HepG2 (cell line): ENCODE measurements around the gene RBBP8NL. TPM values are rescaled to one million over a fixed set of nuclear protein-coding genes. Genes with fewer than 3 reads are reported as not detected.

Source experiments
- ARNTL ChIP-seq: sonication (generic); formaldehyde crosslinking; IDR thresholded peaks from 2 replicates; pipeline ENCODE4 v1.4.0; 2020; ENCODE audit warnings: mild to moderate bottlenecking, missing genetic modification reagents
- CBFB ChIP-seq: sonication (generic); formaldehyde crosslinking; IDR thresholded peaks from 2 replicates; pipeline ENCODE4 v1.4.0; 2020; ENCODE audit warnings: missing genetic modification reagents
- CENPT ChIP-seq: sonication (generic); formaldehyde crosslinking; IDR thresholded peaks from 2 replicates; pipeline ENCODE4 v1.8.0; 2022; ENCODE audit warnings: low read depth, mild to moderate bottlenecking, moderate library complexity, missing genetic modification reagents
- CREM ChIP-seq, 2 experiments: sonication (generic) in 1 of 2; formaldehyde crosslinking in 1 of 2; IDR thresholded peaks; 2 replicates each; pipeline versions ENCODE4 v1.4.0 to v1.6.1; 2016 to 2020; ENCODE audit warnings: antibody characterized with exemption in 1 of 2, mild to moderate bottlenecking in 1 of 2, missing genetic modification reagents in 1 of 2
- ETV6 ChIP-seq: sonication (generic); formaldehyde crosslinking; conservative IDR thresholded peaks from 2 replicates; pipeline ENCODE4 v1.4.0; 2020; ENCODE audit warnings: missing genetic modification reagents
- FLYWCH1 ChIP-seq: sonication (generic); formaldehyde crosslinking; IDR thresholded peaks from 2 replicates; pipeline ENCODE4 v1.8.1; 2023; ENCODE audit warnings: mild to moderate bottlenecking, missing genetic modification reagents
- GLI4 ChIP-seq: sonication (generic); formaldehyde crosslinking; IDR thresholded peaks from 2 replicates; pipeline ENCODE4 v1.5.1; 2020; ENCODE audit warnings: missing genetic modification reagents, mild to moderate bottlenecking, moderate library complexity, borderline replicate concordance
- GPBP1L1 ChIP-seq: sonication (generic); formaldehyde crosslinking; IDR thresholded peaks from 2 replicates; pipeline ENCODE4 v1.5.0; 2020; ENCODE audit warnings: mild to moderate bottlenecking, missing genetic modification reagents
- HDAC2 ChIP-seq: sonication (generic); formaldehyde crosslinking; IDR thresholded peaks from 2 replicates; pipeline ENCODE4 v1.4.0; 2020; ENCODE audit warnings: missing genetic modification reagents
- JUND ChIP-seq: sonication (generic); formaldehyde crosslinking; IDR thresholded peaks from 2 replicates; pipeline ENCODE4 v1.8.0; 2022; ENCODE audit warnings: mild to moderate bottlenecking, missing genetic modification reagents
- KAT8 ChIP-seq: IDR thresholded peaks from 2 replicates; pipeline ENCODE4 v1.6.1; 2016; ENCODE audit warnings: missing genetic modification reagents, missing compliant biosample characterization
- KDM3A ChIP-seq: IDR thresholded peaks from 2 replicates; pipeline ENCODE4 v1.6.1; 2018; ENCODE audit warnings: low read depth, missing compliant biosample characterization
- MAZ ChIP-seq, 2 experiments: sonication (generic) in 1 of 2; formaldehyde crosslinking in 1 of 2; IDR thresholded peaks; 2 replicates each; pipeline versions ENCODE4 v1.5.0 to v1.6.1; 2012 to 2020; ENCODE audit warnings: low read depth in 2 of 2, mild to moderate bottlenecking in 2 of 2, borderline replicate concordance in 1 of 2, improper control_type of control experiment in 1 of 2, low read length in 1 of 2, missing genetic modification reagents in 1 of 2, moderate library complexity in 1 of 2
- PAWR ChIP-seq: sonication (generic); formaldehyde crosslinking; IDR thresholded peaks from 2 replicates; pipeline ENCODE4 v1.4.0; 2020; ENCODE audit warnings: missing genetic modification reagents, mild to moderate bottlenecking, borderline replicate concordance
- RELA ChIP-seq: sonication (generic); formaldehyde crosslinking; IDR thresholded peaks from 2 replicates; pipeline ENCODE4 v1.4.0; 2020; ENCODE audit warnings: missing genetic modification reagents
- XRCC5 ChIP-seq: fragments of 200-400 bp; formaldehyde crosslinking; optimal IDR thresholded peaks from 2 replicates; pipeline ENCODE3; 2017; ENCODE audit warnings: mild to moderate bottlenecking, low read length
- ZBTB2 ChIP-seq: sonication (generic); formaldehyde crosslinking; IDR thresholded peaks from 2 replicates; pipeline ENCODE4 v1.8.0; 2022; ENCODE audit warnings: low read depth, missing genetic modification reagents
- ZC3H4 ChIP-seq: sonication (generic); formaldehyde crosslinking; IDR thresholded peaks from 2 replicates; pipeline ENCODE4 v1.4.0; 2020; ENCODE audit warnings: missing genetic modification reagents, borderline replicate concordance
- ZNF20 ChIP-seq: sonication (generic); formaldehyde crosslinking; IDR thresholded peaks from 2 replicates; pipeline ENCODE4 v1.4.0; 2020; ENCODE audit warnings: mild to moderate bottlenecking, moderate library complexity, missing genetic modification reagents
- ZNF256 ChIP-seq: sonication (generic); formaldehyde crosslinking; conservative IDR thresholded peaks from 2 replicates; pipeline ENCODE4 v1.4.0; 2020; ENCODE audit warnings: missing genetic modification reagents
- ZNF430 ChIP-seq: sonication (generic); formaldehyde crosslinking; IDR thresholded peaks from 2 replicates; pipeline ENCODE4 v1.9.0; 2021; ENCODE audit warnings: mild to moderate bottlenecking, missing genetic modification reagents
- ZNF441 ChIP-seq: sonication (generic); formaldehyde crosslinking; IDR thresholded peaks from 2 replicates; pipeline ENCODE4 v1.7.0; 2021; ENCODE audit warnings: missing genetic modification reagents, borderline replicate concordance
- ZNF577 ChIP-seq: sonication (generic); formaldehyde crosslinking; IDR thresholded peaks from 2 replicates; pipeline ENCODE4 v1.4.0; 2020; ENCODE audit warnings: mild to moderate bottlenecking, low read depth, missing genetic modification reagents, borderline replicate concordance
- ZNF614 ChIP-seq: IDR thresholded peaks from 2 replicates; pipeline ENCODE4 v1.6.1; 2018; ENCODE audit warnings: missing biosample characterization, missing genetic modification reagents, inconsistent platforms, borderline replicate concordance
- ZNF713 ChIP-seq: sonication (generic); formaldehyde crosslinking; IDR thresholded peaks from 2 replicates; pipeline ENCODE4 v1.4.0; 2020; ENCODE audit warnings: mild to moderate bottlenecking, missing genetic modification reagents
- polyA plus RNA-seq, 8 experiments: library from polyadenylated mRNA; depleted of rRNA in 3 of 8; stranded (reverse) in 7 of 8; unstranded in 1 of 8; fragments of >200 nt; fragmentation: Illumina TruSeq in 4 of 8; extraction: Trizol in 4 of 8; gene quantifications; 2 replicates each; pipeline versions ENCODE4 v1.2.1 to v1.2.3, GENCODE V29; 2011 to 2016; ENCODE audit warnings: low read depth in 4 of 8, missing spikeins in 1 of 8, mixed read lengths in 1 of 8; ENCODE audit not compliant: insufficient read depth in 1 of 8
- total RNA-seq, 5 experiments: library from RNA; depleted of rRNA; stranded (reverse); fragments of >200 nt; fragmentation: Illumina TruSeq; extraction: Trizol; gene quantifications; 2 replicates each; pipeline ENCODE4 v1.2.3, GENCODE V29; 2016; ENCODE audit warnings: low read depth in 1 of 5
- TF ChIP-seq, protein P1 (sequence below): sonication (generic); formaldehyde crosslinking; IDR thresholded peaks from 2 replicates; pipeline ENCODE4 v1.8.1; 2023; ENCODE audit warnings: missing genetic modification reagents, inconsistent platforms, borderline replicate concordance

The RBBP8NL gene
- total and polyA plus RNA-seq, 2 of the 13 experiments (the other 11 are each of a cell fraction or from before 2014, with no cell fraction given): 0.69 to 0.86 TPM

DNA sequence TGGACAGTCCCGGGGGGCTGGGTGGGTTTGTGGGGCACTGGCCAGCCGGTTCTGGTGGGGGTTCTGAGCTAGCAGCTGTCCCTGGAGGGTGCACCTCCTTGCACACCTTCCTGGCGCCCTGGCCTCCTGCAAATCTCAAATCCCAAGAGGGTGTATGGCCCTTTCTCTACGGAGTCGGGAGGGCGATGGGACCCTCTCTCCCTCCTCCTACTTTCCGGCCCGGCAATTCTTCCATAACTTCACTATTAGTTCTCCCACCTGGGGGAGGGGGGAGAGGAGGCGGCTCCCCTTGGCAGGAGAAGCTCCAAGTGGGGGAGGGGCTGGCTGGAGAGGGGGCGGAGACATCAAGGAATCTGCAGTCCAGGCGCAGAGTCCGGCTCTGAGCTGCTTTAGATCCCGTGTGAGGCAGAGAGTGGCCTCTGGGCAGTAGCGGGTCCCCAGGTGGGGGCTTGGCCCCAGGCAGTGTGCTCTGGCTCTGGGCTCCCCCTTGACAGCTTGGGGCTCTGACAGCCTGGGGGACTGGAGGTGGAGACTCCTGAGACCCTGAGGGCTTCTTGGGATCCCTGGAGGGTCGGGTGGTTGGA is 58.9 kb downstream of the RBBP8NL start (continued):
- 0 out of 2 replicates have a peak, but pooled peaks have one; percentile 5 for TF ChIP-seq JUND (CRISPR knock-in tag)
- peak; percentile 49; the same call in 1 of the 2 replicates for TF ChIP-seq ZNF713 (CRISPR knock-in tag)
- TF ChIP-seq ZC3H4 (CRISPR knock-in tag): no peak
- TF ChIP-seq KAT8 (CRISPR knock-in tag): no peak
- peak; percentile 90 for TF ChIP-seq MAZ (IDR thresholded peaks at IDR 0.05; ENCODE audit: borderline replicate concordance, low read depth, low read length)
- peak; percentile 76 for TF ChIP-seq MAZ (CRISPR knock-in tag; IDR thresholded peaks at IDR 0.05; ENCODE audit: low read depth)
- no peak for TF ChIP-seq CBFB
- 0 out of 2 replicates have a peak, but pooled peaks have one; percentile 6 for TF ChIP-seq HDAC2 (CRISPR knock-in tag)
- peak; percentile 55 for TF ChIP-seq ZBTB2 (CRISPR knock-in tag)
- peak; percentile 64 for TF ChIP-seq ZNF430 (CRISPR knock-in tag)
- TF ChIP-seq CREM (IDR thresholded peaks at IDR 0.05): peak; percentile 38; the same call in 1 of the 2 replicates
- TF ChIP-seq CREM (CRISPR knock-in tag; IDR thresholded peaks at IDR 0.05): no peak
- TF ChIP-seq ZNF20 (CRISPR knock-in tag): no peak
- no peak for TF ChIP-seq ETV6
- no peak for TF ChIP-seq ZNF441 (CRISPR knock-in tag)
- TF ChIP-seq KDM3A (CRISPR knock-in tag): no peak
- TF ChIP-seq GLI4 (CRISPR knock-in tag): no peak
- TF ChIP-seq, protein P1, sequence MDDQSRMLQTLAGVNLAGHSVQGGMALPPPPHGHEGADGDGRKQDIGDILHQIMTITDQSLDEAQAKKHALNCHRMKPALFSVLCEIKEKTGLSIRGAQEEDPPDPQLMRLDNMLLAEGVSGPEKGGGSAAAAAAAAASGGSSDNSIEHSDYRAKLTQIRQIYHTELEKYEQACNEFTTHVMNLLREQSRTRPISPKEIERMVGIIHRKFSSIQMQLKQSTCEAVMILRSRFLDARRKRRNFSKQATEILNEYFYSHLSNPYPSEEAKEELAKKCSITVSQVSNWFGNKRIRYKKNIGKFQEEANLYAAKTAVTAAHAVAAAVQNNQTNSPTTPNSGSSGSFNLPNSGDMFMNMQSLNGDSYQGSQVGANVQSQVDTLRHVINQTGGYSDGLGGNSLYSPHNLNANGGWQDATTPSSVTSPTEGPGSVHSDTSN (CRISPR knock-in tag): no peak
- no peak for TF ChIP-seq PAWR (CRISPR knock-in tag)
- no peak for TF ChIP-seq RELA (CRISPR knock-in tag)
- no peak for TF ChIP-seq GPBP1L1
- no peak for TF ChIP-seq XRCC5
- TF ChIP-seq ZNF256 (CRISPR knock-in tag): no peak
- peak; percentile 86; the same call in 1 of the 2 replicates for TF ChIP-seq ARNTL
- TF ChIP-seq CENPT: no peak; the same call in 1 of the 2 replicates
- no peak for TF ChIP-seq FLYWCH1 (CRISPR knock-in tag)
- TF ChIP-seq ZNF577: no peak
- peak; percentile 3; the same call in 1 of the 2 replicates for TF ChIP-seq ZNF614
